Endothelial cell of umbilical vein (primary cell): Measurements from ENCODE around the gene RAB2B. TPM values are rescaled to one million over a fixed set of nuclear protein-coding genes. Genes with fewer than 3 reads are reported as not detected.

Source experiments
- BruUV-seq: library from RNA; stranded (reverse); fragments of 400-500 nt; replicated peaks from 2 replicates; lab custom pipeline; 2021; lab: Mats Ljungman, UMichigan
- CTCF ChIA-PET: fragments of 300-600, 350-600 bp; sonication (Branson Sonifier 250); formaldehyde crosslinking; loops from one replicate; lab custom pipeline; 2021; ENCODE audit warnings: antibody characterized with exemption, inconsistent platforms; lab: Charles Lee
- POLR2A ChIA-PET: fragments of 300-600, 350-600 bp; sonication (Branson Sonifier 250); formaldehyde crosslinking; loops from one replicate; lab custom pipeline; 2021; ENCODE audit warnings: antibody characterized with exemption, inconsistent platforms; lab: Charles Lee
- DNase-seq: peaks from one replicate; pipeline ENCODE4 v3.0.0-alpha.2; 2011; ENCODE audit warnings: low read depth, low spot score
- FAIRE-seq: peaks from 2 replicates; lab custom pipeline; 2011; peaks lifted over from hg19 to GRCh38; lab: Jason Lieb, UNC
- H2AFZ ChIP-seq: 2 replicates; pipeline ENCODE4 v1.6.0; 2012; ENCODE audit warnings: low read depth, low read length, control low read depth, inconsistent platforms
- H3K27ac ChIP-seq: 2 replicates; pipeline ENCODE4 v1.5.1; 2011; ENCODE audit warnings: low read depth, mild to moderate bottlenecking, control low read depth, low read length, moderate library complexity; ENCODE audit not compliant: insufficient read depth
- H3K27me3 ChIP-seq, 2 experiments: 2 replicates each; pipeline versions ENCODE4 v1.6.0 to v1.6.1; 2011; ENCODE audit warnings: low read length in 2 of 2, mixed read lengths in 1 of 2; ENCODE audit not compliant: control insufficient read depth in 2 of 2, insufficient read depth in 2 of 2
- H3K36me3 ChIP-seq, 2 experiments: 2 replicates in 1 of 2; 3 replicates in 1 of 2; pipeline ENCODE4 v1.5.1; 2011; ENCODE audit warnings: low read length in 2 of 2, mild to moderate bottlenecking in 1 of 2, moderate library complexity in 1 of 2; ENCODE audit not compliant: control insufficient read depth in 2 of 2, insufficient read depth in 2 of 2; ENCODE audit errors: extremely low read depth in 1 of 2
- H3K4me1 ChIP-seq: 3 replicates; pipeline ENCODE4 v1.5.1; 2011; ENCODE audit warnings: mild to moderate bottlenecking, low read length; ENCODE audit not compliant: control insufficient read depth, insufficient read depth; ENCODE audit errors: extremely low read depth
- H3K4me2 ChIP-seq: 2 replicates; pipeline ENCODE4 v1.6.1; 2011; ENCODE audit warnings: low read length, control low read depth, mixed read lengths; ENCODE audit not compliant: insufficient read depth
- H3K4me3 ChIP-seq, 3 experiments: fragments of 200-600 bp in 1 of 3; sonication (generic), shearing (Covaris generic) in 1 of 3; replicated peaks in 1 of 3; 2 replicates each; pipeline ENCODE4 v1.5.1; 2011 to 2016; ENCODE audit warnings: control low read depth in 3 of 3, low read length in 3 of 3, mild to moderate bottlenecking in 2 of 3, inconsistent platforms in 1 of 3, low read depth in 1 of 3, moderate library complexity in 1 of 3; ENCODE audit not compliant: insufficient read depth in 1 of 3
- H3K79me2 ChIP-seq: 2 replicates; pipeline ENCODE4 v1.6.0; 2012; ENCODE audit warnings: low read length, inconsistent platforms; ENCODE audit not compliant: control insufficient read depth, insufficient read depth
- H3K9ac ChIP-seq: replicated peaks from 2 replicates; pipeline ENCODE3; 2011; ENCODE audit warnings: low read length, control low read depth; ENCODE audit not compliant: insufficient read depth; ENCODE audit errors: extremely low read depth
- H3K9me1 ChIP-seq: replicated peaks from 3 replicates; pipeline ENCODE4 v1.6.0; 2011; ENCODE audit warnings: mild to moderate bottlenecking, low read length; ENCODE audit not compliant: control insufficient read depth, insufficient read depth; ENCODE audit errors: extremely low read depth
- H3K9me3 ChIP-seq: replicated peaks from 2 replicates; pipeline ENCODE4 v1.5.1; 2012; ENCODE audit warnings: low read length, inconsistent platforms; ENCODE audit not compliant: control insufficient read depth, insufficient read depth
- H4K20me1 ChIP-seq: replicated peaks from 2 replicates; pipeline ENCODE3; 2011; ENCODE audit warnings: mild to moderate bottlenecking, low read length; ENCODE audit not compliant: control insufficient read depth, insufficient read depth; ENCODE audit errors: extremely low read depth
- EZH2 ChIP-seq: IDR thresholded peaks from 2 replicates; pipeline ENCODE4 v1.6.1; 2012; ENCODE audit warnings: borderline replicate concordance, low read depth, mild to moderate bottlenecking, moderate library complexity, low read length, inconsistent platforms; ENCODE audit not compliant: severe bottlenecking
- FOS ChIP-seq: IDR thresholded peaks from 2 replicates; pipeline ENCODE4 v1.6.1; 2011; ENCODE audit warnings: mild to moderate bottlenecking, low read length, moderate library complexity, borderline replicate concordance; ENCODE audit not compliant: insufficient read depth
- GATA2 ChIP-seq: IDR thresholded peaks from 2 replicates; pipeline ENCODE4 v1.7.0; 2011; ENCODE audit warnings: low read depth, mild to moderate bottlenecking, moderate library complexity, mixed read lengths, low read length; ENCODE audit not compliant: insufficient read length, insufficient read depth
- JUN ChIP-seq: IDR thresholded peaks from 2 replicates; pipeline ENCODE4 v1.6.1; 2011; ENCODE audit warnings: borderline replicate concordance, low read depth; ENCODE audit not compliant: insufficient read length, insufficient read depth
- MAX ChIP-seq: IDR thresholded peaks from 2 replicates; pipeline ENCODE4 v1.6.1; 2011; ENCODE audit not compliant: insufficient read depth, insufficient read length
- MYC ChIP-seq: IDR thresholded peaks from one replicate; pipeline ENCODE4 v1.6.1; 2011; ENCODE audit warnings: mild to moderate bottlenecking, low read depth, low read length
- POLR2A ChIP-seq: IDR thresholded peaks from 2 replicates; pipeline ENCODE4 v1.6.1; 2012; ENCODE audit warnings: low read depth, mild to moderate bottlenecking, control low read depth, low read length
- POLR2AphosphoS5 ChIP-seq: IDR thresholded peaks from 2 replicates; pipeline ENCODE4 v1.6.1; 2012; ENCODE audit warnings: low read depth, mild to moderate bottlenecking, control low read depth, low read length, moderate library complexity; ENCODE audit not compliant: insufficient read depth
- dilution Hi-C: fragments of 300-500 bp; cut with MboI; formaldehyde crosslinking; loops from one replicate; pipeline ENCODE4 v1.15.0; 2019; ENCODE audit warnings: low sequenced_read_pairs; ENCODE audit not compliant: extremely low pct_ligation_motif_present
- intact Hi-C: fragments of 100-400 bp; cut with micrococcal nuclease; formaldehyde crosslinking; loops from one replicate; pipeline ENCODE4 v1.10.0; 2022
- polyA plus RNA-seq, 4 experiments: library from polyadenylated mRNA; depleted of rRNA in 3 of 4; stranded (reverse) in 3 of 4; unstranded in 1 of 4; fragments of >200 nt; gene quantifications; 2 replicates each; pipeline versions ENCODE4 v1.2.1 to v1.2.3, GENCODE V29; 2011 to 2012; ENCODE audit warnings: missing spikeins in 1 of 4
- total RNA-seq: library from RNA; stranded (reverse); gene quantifications from 2 replicates; pipeline ENCODE4 v1.2.3, GENCODE V29; 2021
- TF ChIP-seq, protein P1 (sequence below), 2 donors: IDR thresholded peaks; 1 replicate in 1 of 2; 2 replicates in 1 of 2; pipeline ENCODE4 v1.5.1; 2011; ENCODE audit warnings: low read length in 2 of 2, mild to moderate bottlenecking in 2 of 2, moderate library complexity in 2 of 2, control low read depth in 1 of 2, inconsistent platforms in 1 of 2, low read depth in 1 of 2; ENCODE audit not compliant: insufficient read depth in 1 of 2; ENCODE audit errors: extremely low read depth in 1 of 2

The RAB2B gene
- total and polyA plus RNA-seq, 2 donors (not counting 3 experiments of a cell fraction or from before 2014, with no cell fraction given): 27.9 to 29.1 TPM

DNA sequence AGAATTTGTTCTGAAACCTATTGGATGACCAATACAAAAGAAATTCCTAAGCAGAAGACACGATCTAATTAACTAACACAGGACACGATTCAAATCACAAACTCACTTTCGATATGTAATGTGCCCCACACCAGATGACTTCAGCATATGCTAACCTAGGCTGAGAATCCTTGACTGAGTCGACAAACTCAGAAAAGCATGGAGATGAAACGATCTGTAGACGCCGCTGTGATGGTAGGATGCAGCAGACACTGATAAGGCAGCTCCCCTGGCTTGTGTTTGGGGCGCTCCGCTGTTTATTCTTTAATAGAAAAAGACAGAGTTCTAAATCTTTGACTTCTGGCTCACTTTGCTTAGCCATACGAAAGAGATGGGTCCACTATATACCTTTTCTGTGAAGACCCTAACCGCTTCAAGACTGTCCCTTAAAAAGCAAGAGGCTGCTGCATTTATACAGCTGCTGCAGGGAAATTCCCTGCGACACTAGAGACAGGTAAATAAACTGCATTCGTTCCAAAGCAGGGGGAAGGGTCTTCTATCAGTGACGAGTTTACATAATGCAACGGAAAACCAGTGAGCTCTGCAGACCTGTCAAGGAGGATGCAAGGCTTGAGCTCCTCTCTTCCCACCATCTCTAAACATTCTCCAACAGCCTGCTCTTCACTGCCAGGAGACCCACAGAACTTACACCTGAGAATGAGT, 21.8 kb downstream of the RAB2B start:
- peaks cover 21% of the 10 kb centered on the region for H3K4me1 ChIP-seq
- TF ChIP-seq MAX (no peak), POLR2AphosphoS5 (no peak), POLR2A (no peak), EZH2 (no peak), MYC (no peak), JUN (no peak), GATA2 (no peak), FOS (no peak)
- TF ChIP-seq, protein P1, sequence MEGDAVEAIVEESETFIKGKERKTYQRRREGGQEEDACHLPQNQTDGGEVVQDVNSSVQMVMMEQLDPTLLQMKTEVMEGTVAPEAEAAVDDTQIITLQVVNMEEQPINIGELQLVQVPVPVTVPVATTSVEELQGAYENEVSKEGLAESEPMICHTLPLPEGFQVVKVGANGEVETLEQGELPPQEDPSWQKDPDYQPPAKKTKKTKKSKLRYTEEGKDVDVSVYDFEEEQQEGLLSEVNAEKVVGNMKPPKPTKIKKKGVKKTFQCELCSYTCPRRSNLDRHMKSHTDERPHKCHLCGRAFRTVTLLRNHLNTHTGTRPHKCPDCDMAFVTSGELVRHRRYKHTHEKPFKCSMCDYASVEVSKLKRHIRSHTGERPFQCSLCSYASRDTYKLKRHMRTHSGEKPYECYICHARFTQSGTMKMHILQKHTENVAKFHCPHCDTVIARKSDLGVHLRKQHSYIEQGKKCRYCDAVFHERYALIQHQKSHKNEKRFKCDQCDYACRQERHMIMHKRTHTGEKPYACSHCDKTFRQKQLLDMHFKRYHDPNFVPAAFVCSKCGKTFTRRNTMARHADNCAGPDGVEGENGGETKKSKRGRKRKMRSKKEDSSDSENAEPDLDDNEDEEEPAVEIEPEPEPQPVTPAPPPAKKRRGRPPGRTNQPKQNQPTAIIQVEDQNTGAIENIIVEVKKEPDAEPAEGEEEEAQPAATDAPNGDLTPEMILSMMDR (IDR thresholded peaks at IDR 0.05; ENCODE audit: extremely low read depth in 1 of 2, insufficient read depth in 1 of 2, low read depth in 1 of 2, low read length in 2 of 2): no peak
- FAIRE-seq (no peak), DNase-seq (no peak)
- dilution Hi-C loops: no loop called here
- BruUV-seq: no TSS peak
- peaks cover 56% of the 10 kb centered on the region for H3K79me2 ChIP-seq
- peak overlapping the region; percentile 84 to 93 (median 91) for H3K4me3 ChIP-seq
- H3K9ac ChIP-seq: peak overlapping the region; percentile 90
- peaks cover 0 to 6% of the 10 kb centered on the region in 2 experiments for H3K36me3 ChIP-seq
- H3K27ac ChIP-seq: peak overlapping the region; percentile 59
- ChIA-PET CTCF (interaction anchor here (0.8 to 2.9 kb wide), 5 partner anchors 9 to 44 kb away, joined by 3 to 26 read pairs (median 14); partner anchors contain the start of genes RAB2B and TOX4), POLR2A (interaction anchor here (2.9 kb wide), 1 partner anchor 18 kb away, joined by 23 read pairs; no protein-coding TSS in a partner anchor)
- H4K20me1 ChIP-seq: no peaks in the 10 kb centered on the region
- H3K4me2 ChIP-seq: peak overlapping the region; percentile 90
- H3K9me1 ChIP-seq: no peaks in the 10 kb centered on the region
- no peaks in the 10 kb centered on the region for H3K27me3 ChIP-seq
- H3K9me3 ChIP-seq: no peaks in the 10 kb centered on the region
- intact Hi-C loops: no loop called here
- H2AFZ ChIP-seq: no peak overlapping the region
